MM.1S (cell line): ENCODE results near the gene CASTOR1.

Experiments
- CTCF ChIP-seq: fragments of 300-600 bp; sonication (generic); IDR thresholded peaks from 2 replicates; pipeline ENCODE4 v1.5.1; 2016; ENCODE audit warnings: antibody characterized with exemption, low read length, mixed read lengths
- EZH2 ChIP-seq: fragments of 300-600 bp; sonication (generic); optimal IDR thresholded peaks from 2 replicates; pipeline ENCODE3; 2017; ENCODE audit warnings: low read depth, mild to moderate bottlenecking, antibody characterized with exemption, low read length, mixed read lengths

DNA sequence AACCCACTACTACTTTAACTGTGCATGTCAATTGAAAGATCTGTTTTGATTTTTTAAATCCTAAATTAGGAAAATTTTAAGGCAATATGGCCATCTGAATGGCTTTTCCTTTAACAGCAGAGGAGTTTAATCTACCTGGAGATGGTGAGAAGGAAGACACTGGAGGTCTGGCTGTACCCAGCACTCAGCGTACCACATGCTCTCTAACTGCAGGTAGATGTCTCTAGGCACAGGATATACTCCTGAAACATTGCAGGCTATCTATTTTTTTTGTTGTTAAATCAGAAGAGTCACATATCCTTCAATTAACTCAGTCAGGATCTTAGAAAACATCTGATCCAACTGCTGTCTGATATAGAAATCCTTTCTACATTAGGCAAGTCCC is 17.3 kb upstream of the CASTOR1 start:
- TF ChIP-seq CTCF (no peak), EZH2 (no peak)
